NT2/D1 (cell line): Measurements from ENCODE around the gene PAQR9.

Experiments
- SUZ12 ChIP-seq: IDR thresholded peaks from 2 replicates; pipeline ENCODE4 v1.6.1; 2011; ENCODE audit not compliant: insufficient read length, insufficient read depth; ENCODE audit errors: extremely low read depth
- YY1 ChIP-seq: IDR thresholded peaks from 2 replicates; pipeline ENCODE4 v1.6.1; 2011; ENCODE audit not compliant: insufficient read length, insufficient read depth
- ZNF274 ChIP-seq: IDR thresholded peaks from 2 replicates; pipeline ENCODE4 v1.6.1; 2011; ENCODE audit warnings: mild to moderate bottlenecking, low read depth, low read length

DNA sequence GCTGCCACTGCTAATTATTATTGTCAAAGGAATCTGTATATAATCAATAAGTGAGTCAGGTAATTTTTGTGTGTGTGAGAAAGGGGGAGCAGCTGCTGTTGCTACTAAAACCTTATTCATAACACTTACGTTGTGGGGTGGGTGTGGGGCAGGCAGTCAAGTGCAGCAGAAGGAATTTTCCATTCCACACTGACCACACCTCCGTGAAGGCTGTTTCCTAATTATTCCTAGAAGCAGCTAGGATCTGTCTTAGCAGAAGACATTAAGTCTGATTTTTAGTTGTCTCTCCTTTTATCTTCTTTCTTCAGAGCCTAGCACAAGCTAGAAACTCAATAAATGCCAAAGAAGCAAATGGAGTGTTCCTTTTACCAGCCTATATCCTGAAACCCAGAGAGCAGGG, 33.9 kb upstream of the PAQR9 start:
- TF ChIP-seq SUZ12 (no peak), ZNF274 (no peak), YY1 (no peak)
